T-helper 17 cell (primary cell): Measurements from ENCODE around the gene AFF1. TPM values are rescaled to one million over a fixed set of nuclear protein-coding genes. Genes with fewer than 3 reads are reported as not detected.

Source experiments
- ATAC-seq: fragments of 150-1000 bp; cut with Tn5 transposase; 2 replicates; pipeline ENCODE4 v1.10.0; 2021; ENCODE audit warnings: mild to moderate bottlenecking, moderate library complexity
- DNase-seq, 3 donors: peaks; one replicate each; pipeline versions ENCODE4 v3.0.0 to v3.0.0-alpha.2; 2020 to 2021
- H3K9me3 ChIP-seq: one replicate; pipeline ENCODE4 v1.7.0; 2013; ENCODE audit warnings: low read length, mild to moderate bottlenecking; ENCODE audit not compliant: control insufficient read depth, poor library complexity, severe bottlenecking
- H3K27ac Mint-ChIP-seq: one replicate; pipeline ENCODE4 v1.8.0; 2022; ENCODE audit warnings: mild to moderate bottlenecking, moderate library complexity, mixed read lengths
- H3K27me3 Mint-ChIP-seq: one replicate; pipeline ENCODE4 v1.8.0; 2022; ENCODE audit warnings: mixed read lengths
- H3K36me3 Mint-ChIP-seq: one replicate; pipeline ENCODE4 v1.8.0; 2022; ENCODE audit warnings: low read depth, mixed read lengths
- H3K4me1 Mint-ChIP-seq: one replicate; pipeline ENCODE4 v1.8.0; 2022; ENCODE audit warnings: mild to moderate bottlenecking, mixed read lengths
- H3K4me3 Mint-ChIP-seq: one replicate; pipeline ENCODE4 v1.8.0; 2022; ENCODE audit warnings: mild to moderate bottlenecking, moderate library complexity, mixed read lengths
- total RNA-seq, 4 donors: library from RNA in 2 of 4; stranded (reverse) in 2 of 4; gene quantifications; one replicate each; pipeline ENCODE4 v1.2.3 and lab custom pipeline; 2022 to 2026

The AFF1 gene
- total RNA-seq, 2 donors from 2014 or later: 105 to 121 TPM

DNA sequence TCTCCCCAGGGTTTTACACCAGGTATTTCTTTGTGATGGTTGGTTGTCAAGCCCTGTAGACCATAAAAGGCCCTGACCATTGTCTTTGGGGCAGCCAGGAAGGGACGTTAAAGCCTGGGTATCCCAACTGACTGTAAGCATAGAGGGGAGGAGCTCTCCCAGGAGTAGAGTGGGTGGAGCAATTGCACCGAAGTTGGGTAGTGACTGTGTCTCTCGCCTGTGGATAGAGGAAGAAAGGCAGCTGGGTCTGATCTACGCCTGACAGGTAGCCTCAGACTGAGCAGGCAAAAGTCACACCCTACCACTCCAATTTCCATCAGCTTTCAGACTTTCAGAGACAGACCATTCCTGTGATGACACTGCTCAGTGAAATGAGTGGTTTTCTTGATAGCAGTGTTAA is 162.3 kb downstream of the AFF1 start:
- peaks cover 11% of the 10 kb centered on the region for H3K36me3 Mint-ChIP-seq
- no peak overlapping the region for H3K4me3 Mint-ChIP-seq
- DNase-seq: no peak
- no peaks in the 10 kb centered on the region for H3K9me3 ChIP-seq
- H3K27ac Mint-ChIP-seq: peak overlapping the region; percentile 99
- no peaks in the 10 kb centered on the region for H3K27me3 Mint-ChIP-seq
- ATAC-seq: no peak
- peaks cover 38% of the 10 kb centered on the region for H3K4me1 Mint-ChIP-seq

DNA sequence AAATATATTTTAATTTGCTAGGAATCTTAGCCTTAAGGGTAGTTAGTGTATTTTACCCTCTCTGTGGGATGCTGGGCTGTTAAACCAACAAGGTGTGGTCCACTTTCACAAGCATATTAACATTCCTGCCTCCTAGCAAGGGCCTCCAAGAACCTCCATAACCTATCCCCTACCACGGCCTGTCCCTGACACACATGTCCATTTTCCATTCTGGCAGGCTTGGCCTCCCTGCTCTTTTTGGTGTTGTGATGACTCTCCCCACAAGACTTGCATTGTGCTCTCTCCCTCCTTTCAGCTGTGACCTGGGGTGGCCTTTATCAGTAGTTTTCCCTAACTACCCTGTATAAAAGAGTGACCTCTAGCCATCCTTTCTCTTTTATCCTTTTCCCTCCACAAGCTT is 165.4 kb downstream of the AFF1 start:
- H3K9me3 ChIP-seq: no peaks in the 10 kb centered on the region
- Mint-ChIP-seq H3K27ac (peak overlapping the region; percentile 99), H3K4me1 (peaks cover 41% of the 10 kb centered on the region), H3K27me3 (no peaks in the 10 kb centered on the region), H3K36me3 (peaks cover 8% of the 10 kb centered on the region), H3K4me3 (no peak overlapping the region)
- ATAC-seq: no peak
- no peak for DNase-seq

DNA sequence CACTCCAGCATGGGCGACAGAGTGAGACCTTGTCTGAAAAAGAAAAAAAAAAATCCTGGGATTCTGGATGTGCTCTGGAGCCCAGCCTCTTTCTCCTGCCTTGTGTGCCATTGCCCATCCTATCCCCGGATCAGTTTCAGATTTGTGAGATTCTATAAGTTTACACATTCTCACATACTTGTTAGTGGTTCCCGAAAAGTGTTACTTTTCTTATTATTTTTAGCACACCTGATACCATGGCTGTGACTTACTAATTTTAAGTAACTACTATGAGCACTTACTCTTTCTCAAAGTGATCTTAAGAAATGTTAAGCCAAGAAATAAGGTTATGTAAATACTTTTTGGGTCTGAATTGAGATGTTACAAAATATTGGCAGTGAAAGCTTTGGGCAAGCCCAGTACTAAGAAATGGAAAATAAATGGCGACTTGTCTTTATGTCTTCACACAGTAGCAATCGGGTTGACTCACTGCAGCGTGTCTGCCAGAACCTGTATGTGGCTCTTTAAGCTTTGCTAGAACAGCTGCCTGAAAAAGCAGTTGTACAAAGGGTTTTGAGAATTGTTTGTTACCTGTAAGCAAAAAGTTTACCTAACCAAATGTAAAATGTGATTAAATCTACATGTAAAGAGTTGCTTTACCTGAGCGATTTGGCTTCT is 166.9 kb downstream of the AFF1 start:
- Mint-ChIP-seq H3K27me3 (no peaks in the 10 kb centered on the region), H3K4me1 (peaks cover 45% of the 10 kb centered on the region), H3K4me3 (no peak overlapping the region), H3K36me3 (peaks cover 8% of the 10 kb centered on the region), H3K27ac (peak overlapping the region; percentile 99)
- H3K9me3 ChIP-seq: no peaks in the 10 kb centered on the region
- ATAC-seq (no peak), DNase-seq (no peak)

DNA sequence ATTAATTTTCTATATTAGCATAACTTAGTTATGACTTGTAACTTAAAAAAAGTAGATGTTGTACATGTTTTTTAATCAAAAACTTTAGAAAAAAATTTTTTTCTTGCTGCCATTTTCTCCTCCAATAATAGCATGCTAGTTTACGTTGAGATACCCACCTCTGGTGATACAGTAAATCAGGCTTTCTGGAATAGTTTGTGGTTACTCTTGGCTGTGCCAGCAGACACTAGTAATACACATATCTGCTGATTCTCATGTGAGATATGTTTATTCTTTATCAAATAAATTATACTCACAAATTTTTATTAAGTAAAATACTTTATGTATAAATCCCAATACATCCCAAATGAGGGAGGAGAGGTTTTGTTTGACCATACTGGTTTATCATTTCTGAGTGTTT is 168.3 kb downstream of the AFF1 start:
- Mint-ChIP-seq H3K27ac (peak overlapping the region; percentile 99), H3K27me3 (no peaks in the 10 kb centered on the region), H3K36me3 (peaks cover 8% of the 10 kb centered on the region), H3K4me1 (peaks cover 42% of the 10 kb centered on the region), H3K4me3 (no peak overlapping the region)
- H3K9me3 ChIP-seq: no peaks in the 10 kb centered on the region
- no peak for DNase-seq
- peak; percentile 30 for ATAC-seq

DNA sequence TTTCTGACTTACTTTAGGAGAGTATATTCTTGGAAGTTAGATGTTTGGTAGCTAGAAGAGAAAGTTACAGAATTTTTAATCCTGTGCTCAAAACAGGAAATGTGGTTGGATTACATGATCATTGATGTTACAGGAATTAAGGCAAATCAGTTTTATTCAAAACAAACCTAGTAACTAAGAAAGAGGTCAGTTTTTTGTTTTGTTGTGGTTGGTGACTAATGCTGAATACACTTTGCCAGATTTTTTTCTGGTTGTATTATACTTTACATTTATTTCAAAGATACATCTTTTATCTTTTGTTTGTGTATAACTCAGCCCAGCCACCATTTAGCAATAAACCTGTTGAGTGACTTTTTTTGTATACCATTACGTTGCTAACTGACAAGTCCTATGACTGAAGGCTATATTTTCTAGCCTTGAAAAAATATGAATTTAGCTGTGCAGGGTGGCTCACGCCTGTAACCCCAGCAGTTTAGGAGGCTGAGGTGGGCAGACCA is 168.9 kb downstream of the AFF1 start:
- Mint-ChIP-seq H3K4me1 (peaks cover 43% of the 10 kb centered on the region), H3K4me3 (peak overlapping the region; percentile 75)

DNA sequence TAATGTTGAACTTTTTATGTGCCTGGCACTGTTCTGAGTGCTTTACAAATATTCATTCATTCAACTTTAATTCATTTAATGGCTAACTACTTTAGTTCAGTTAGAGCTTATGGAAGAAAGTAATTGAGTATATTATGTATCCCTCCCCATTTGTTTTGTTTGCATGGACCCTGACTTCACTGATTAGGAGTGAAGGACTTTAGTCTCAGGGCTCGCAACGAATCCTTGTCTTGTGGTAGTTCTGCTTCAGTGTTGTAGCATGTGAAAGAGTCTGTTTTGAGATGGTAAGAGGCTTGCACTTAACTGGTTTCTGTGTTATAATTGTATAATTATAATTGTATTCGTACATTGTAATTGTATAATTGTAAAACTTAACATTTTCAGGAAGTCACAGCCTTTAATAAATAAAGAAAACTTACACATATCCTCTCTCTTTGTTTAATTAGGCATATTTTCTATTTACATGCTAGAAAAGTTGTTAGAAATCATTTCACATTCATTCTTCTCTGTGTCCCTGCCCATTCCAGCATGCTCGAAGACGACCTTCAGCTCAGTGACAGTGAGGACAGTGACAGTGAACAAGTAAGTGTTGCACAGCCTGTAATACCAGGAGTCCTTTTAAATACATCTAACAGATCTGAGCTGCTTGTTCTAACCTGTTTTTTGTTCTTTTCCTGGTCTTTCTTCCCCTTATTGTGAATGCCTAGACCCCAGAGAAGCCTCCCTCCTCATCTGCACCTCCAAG is 170.5 kb downstream of the AFF1 start:
- ATAC-seq (no peak), DNase-seq (no peak)
- H3K4me1 Mint-ChIP-seq: peaks cover 43% of the 10 kb centered on the region
- no peaks in the 10 kb centered on the region for H3K9me3 ChIP-seq
- no peaks in the 10 kb centered on the region for H3K27me3 Mint-ChIP-seq
- no peak overlapping the region for H3K4me3 Mint-ChIP-seq
- H3K36me3 Mint-ChIP-seq: peaks cover 14% of the 10 kb centered on the region
- peak overlapping the region; percentile 99 for H3K27ac Mint-ChIP-seq

More for the DNA sequence above, 168.9 kb downstream of the AFF1 start:
- ATAC-seq (peak; percentile 84), DNase-seq (no peak)
- Mint-ChIP-seq H3K27me3 (no peaks in the 10 kb centered on the region), H3K27ac (peak overlapping the region; percentile 99), H3K36me3 (peaks cover 8% of the 10 kb centered on the region)
- no peaks in the 10 kb centered on the region for H3K9me3 ChIP-seq

DNA sequence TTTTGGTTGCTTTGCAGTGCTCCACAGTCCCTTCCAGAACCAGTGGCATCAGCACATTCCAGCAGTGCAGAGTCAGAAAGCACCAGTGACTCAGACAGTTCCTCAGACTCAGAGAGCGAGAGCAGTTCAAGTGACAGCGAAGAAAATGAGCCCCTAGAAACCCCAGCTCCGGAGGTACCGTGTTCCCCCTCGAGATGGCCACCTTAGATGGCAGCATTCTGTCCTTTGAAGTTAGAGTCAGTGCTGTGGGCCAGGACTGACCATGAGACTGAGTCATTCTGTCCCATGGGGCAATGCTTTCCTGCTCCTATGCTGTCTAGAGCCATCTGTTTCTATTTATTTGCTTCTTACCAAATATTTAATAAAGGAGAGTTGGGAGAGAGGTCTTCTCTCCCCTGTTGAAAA is 173.3 kb downstream of the AFF1 start:
- Mint-ChIP-seq H3K4me3 (no peak overlapping the region), H3K27ac (peak overlapping the region; percentile 77), H3K27me3 (no peaks in the 10 kb centered on the region), H3K36me3 (peaks cover 11% of the 10 kb centered on the region), H3K4me1 (peaks cover 42% of the 10 kb centered on the region)
- no peak for DNase-seq
- ATAC-seq: no peak
- no peaks in the 10 kb centered on the region for H3K9me3 ChIP-seq

DNA sequence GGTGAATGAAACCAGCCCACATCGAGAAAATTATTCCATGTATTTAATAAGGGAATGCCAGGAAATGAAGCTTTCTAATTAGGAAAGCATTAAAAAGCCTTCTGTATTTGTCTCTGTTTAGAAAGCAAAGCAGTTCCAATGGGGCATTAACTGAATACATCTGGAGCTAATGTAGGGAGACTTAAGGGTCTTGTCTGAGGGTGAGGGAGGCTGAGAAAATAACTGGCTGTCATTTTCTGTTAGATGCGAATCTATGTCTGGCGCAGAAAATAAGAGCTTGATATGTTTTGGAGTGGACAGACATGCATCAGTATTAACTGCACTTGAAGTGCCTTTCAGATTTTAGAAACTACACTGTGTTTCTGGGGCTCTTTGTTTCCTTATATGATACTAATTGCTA is 174.3 kb downstream of the AFF1 start:
- H3K36me3 Mint-ChIP-seq: peaks cover 11% of the 10 kb centered on the region
- DNase-seq: no peak
- peak overlapping the region; percentile 77 for H3K27ac Mint-ChIP-seq
- H3K4me3 Mint-ChIP-seq: no peak overlapping the region
- no peaks in the 10 kb centered on the region for H3K9me3 ChIP-seq
- no peaks in the 10 kb centered on the region for H3K27me3 Mint-ChIP-seq
- H3K4me1 Mint-ChIP-seq: peaks cover 35% of the 10 kb centered on the region
- ATAC-seq: no peak

DNA sequence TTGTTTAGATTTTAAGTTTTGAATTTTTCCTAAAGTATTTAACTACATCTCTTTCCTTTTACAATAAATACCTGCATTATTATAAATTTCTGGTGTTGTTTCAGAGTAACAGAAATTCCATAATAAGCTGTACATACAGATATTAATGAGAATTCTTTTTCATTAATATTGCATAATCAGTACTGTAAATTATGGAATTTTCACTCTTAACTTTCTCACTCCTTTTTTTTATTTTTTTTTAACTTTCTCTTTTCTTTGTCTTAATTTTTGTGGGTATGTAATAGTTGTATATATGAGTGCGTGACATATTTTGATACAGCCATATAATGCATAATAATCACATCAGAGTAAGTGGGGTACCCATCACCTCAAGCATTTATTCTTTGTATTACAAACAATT is 175.1 kb downstream of the AFF1 start:
- no peak for DNase-seq
- no peaks in the 10 kb centered on the region for H3K9me3 ChIP-seq
- no peak overlapping the region for H3K4me3 Mint-ChIP-seq
- peaks cover 30% of the 10 kb centered on the region for H3K4me1 Mint-ChIP-seq
- no peak for ATAC-seq
- peaks cover 11% of the 10 kb centered on the region for H3K36me3 Mint-ChIP-seq
- H3K27me3 Mint-ChIP-seq: no peaks in the 10 kb centered on the region
- H3K27ac Mint-ChIP-seq: peak overlapping the region; percentile 77

DNA sequence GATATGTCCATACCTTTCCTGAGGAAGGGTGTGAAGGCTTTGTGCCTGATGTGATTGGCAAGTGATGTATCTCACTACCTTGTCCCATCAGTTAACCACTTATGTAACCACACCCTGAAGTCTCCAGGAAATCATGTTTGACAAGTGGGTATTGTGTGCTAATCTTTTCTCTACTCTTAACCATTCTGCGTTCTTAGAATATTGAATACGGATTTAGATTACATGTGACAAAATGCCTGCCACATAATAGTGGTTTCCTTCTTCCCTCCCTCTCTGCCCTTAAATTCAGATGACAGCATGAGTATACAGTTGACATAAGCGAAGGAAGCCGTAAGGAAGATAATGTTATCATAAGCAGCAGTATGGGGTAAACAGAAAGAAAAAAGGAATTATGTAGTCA is 177.3 kb downstream of the AFF1 start:
- Mint-ChIP-seq H3K4me1 (peaks cover 22% of the 10 kb centered on the region), H3K27me3 (no peaks in the 10 kb centered on the region), H3K36me3 (peaks cover 8% of the 10 kb centered on the region), H3K27ac (peak overlapping the region; percentile 61), H3K4me3 (no peak overlapping the region)
- no peak for DNase-seq
- no peaks in the 10 kb centered on the region for H3K9me3 ChIP-seq
- peak; percentile 20 for ATAC-seq

DNA sequence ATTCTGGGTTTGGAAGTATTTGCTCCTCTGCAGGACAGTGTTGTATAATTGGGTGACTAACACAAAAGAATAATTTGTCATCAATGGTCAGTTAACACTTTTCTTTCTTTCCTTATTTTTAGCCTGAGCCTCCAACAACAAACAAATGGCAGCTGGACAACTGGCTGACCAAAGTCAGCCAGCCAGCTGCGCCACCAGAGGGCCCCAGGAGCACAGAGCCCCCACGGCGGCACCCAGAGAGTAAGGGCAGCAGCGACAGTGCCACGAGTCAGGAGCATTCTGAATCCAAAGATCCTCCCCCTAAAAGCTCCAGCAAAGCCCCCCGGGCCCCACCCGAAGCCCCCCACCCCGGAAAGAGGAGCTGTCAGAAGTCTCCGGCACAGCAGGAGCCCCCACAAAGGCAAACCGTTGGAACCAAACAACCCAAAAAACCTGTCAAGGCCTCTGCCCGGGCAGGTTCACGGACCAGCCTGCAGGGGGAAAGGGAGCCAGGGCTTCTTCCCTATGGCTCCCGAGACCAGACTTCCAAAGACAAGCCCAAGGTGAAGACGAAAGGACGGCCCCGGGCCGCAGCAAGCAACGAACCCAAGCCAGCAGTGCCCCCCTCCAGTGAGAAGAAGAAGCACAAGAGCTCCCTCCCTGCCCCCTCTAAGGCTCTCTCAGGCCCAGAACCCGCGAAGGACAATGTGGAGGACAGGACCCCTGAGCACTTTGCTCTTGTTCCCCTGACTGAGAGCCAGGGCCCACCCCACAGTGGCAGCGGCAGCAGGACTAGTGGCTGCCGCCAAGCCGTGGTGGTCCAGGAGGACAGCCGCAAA is 179.6 kb downstream of the AFF1 start:
- no peak for ATAC-seq
- peaks cover 4% of the 10 kb centered on the region for H3K36me3 Mint-ChIP-seq

DNA sequence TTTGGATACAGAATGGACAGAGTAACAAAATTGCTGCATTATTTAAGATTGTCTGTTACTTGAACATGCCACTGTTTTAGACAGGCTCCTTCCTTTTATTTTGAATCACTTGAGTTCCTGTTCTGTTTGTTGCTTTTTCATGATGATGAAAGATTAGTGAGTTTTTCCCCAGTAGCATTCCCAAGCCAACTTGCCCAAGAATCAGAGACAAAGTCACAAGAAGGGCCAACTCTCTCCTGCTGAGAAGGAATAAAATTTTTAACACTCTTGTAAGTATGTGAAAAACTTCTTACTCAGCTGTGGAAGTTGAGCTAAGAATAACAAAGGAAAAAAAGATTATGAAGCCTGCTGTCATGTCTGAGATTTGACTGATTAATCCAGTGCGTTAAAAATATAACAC is 181.4 kb downstream of the AFF1 start:
- peaks cover 28% of the 10 kb centered on the region for H3K4me1 Mint-ChIP-seq
- H3K9me3 ChIP-seq: no peaks in the 10 kb centered on the region
- ATAC-seq (no peak), DNase-seq (no peak)
- H3K36me3 Mint-ChIP-seq: peaks cover 2% of the 10 kb centered on the region
- H3K27ac Mint-ChIP-seq: no peak overlapping the region
- no peak overlapping the region for H3K4me3 Mint-ChIP-seq
- no peaks in the 10 kb centered on the region for H3K27me3 Mint-ChIP-seq

More for the DNA sequence above, 179.6 kb downstream of the AFF1 start:
- no peaks in the 10 kb centered on the region for H3K9me3 ChIP-seq
- Mint-ChIP-seq H3K4me1 (peaks cover 13% of the 10 kb centered on the region), H3K27me3 (no peaks in the 10 kb centered on the region), H3K27ac (no peak overlapping the region), H3K4me3 (no peak overlapping the region)
- DNase-seq: no peak

DNA sequence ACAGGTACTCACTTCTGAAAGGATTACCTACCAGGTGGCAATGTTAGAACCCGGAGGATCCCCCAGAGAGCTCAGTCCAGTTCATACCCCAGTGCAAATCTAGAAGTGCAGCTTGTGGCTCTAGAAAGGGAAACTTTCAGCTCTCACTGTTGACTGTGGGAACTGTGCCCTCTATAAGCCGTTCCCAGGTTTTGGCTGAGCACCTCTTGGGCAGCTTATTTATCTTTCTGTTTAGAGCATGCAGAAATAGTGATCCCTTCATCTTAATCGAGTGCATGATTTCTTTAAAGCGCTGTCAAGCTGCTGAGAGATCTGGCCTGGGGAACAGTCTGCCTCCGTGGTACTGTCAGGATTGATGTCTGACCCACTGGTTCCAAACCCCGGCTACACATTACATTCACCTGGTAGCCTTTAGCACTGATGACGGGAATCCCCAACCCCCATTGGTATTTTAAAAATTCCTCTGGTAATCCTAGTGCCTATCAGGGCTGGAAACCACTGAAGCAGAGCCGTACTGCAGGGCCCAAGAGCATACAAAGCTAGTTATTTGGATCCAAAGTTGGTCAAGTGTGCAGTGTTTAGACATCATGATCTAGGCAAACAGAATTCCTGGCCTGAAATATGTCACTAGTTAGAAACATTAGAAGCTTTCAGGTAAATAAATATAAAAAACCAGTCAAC is 182.4 kb downstream of the AFF1 start:
- no peak overlapping the region for H3K4me3 Mint-ChIP-seq
- peaks cover 27% of the 10 kb centered on the region for H3K4me1 Mint-ChIP-seq
- H3K36me3 Mint-ChIP-seq: peaks cover 2% of the 10 kb centered on the region
- no peaks in the 10 kb centered on the region for H3K27me3 Mint-ChIP-seq
- no peak for ATAC-seq
- DNase-seq: no peak
- H3K27ac Mint-ChIP-seq: peak overlapping the region; percentile 59
- H3K9me3 ChIP-seq: no peaks in the 10 kb centered on the region
